A549 (cell line): ENCODE measurements around the gene ZNF619. TPM values are rescaled to one million over a fixed set of nuclear protein-coding genes. Genes with fewer than 3 reads are reported as not detected.
A peak's percentile ranks its signal among the peaks of the same experiment; 100 is the strongest.

Source experiments
- ATAC-seq, 2 experiments: fragments of 200-7000 bp in 1 of 2; fragments of >200 bp in 1 of 2; cut with Nextera tagmentation in 1 of 2; cut with Tn5 transposase in 1 of 2; 3 replicates each; pipeline versions ENCODE4 v1.8.0 to v1.9.1; 2018 to 2020; ENCODE audit warnings: mild to moderate bottlenecking in 1 of 2, moderate library complexity in 1 of 2
- CTCF ChIA-PET: fragments of 300-600 bp; sonication (Branson Sonifier 250); formaldehyde crosslinking; extraction: SDS; loops from one replicate; lab custom pipeline; 2021; ENCODE audit warnings: antibody characterized with exemption, inconsistent platforms; lab: Yijun Ruan, JAX
- POLR2A ChIA-PET: fragments of 350-600 bp; formaldehyde crosslinking; extraction: SDS; loops from one replicate; lab custom pipeline; 2021; ENCODE audit warnings: antibody characterized with exemption, inconsistent platforms; lab: Yijun Ruan, JAX
- DNase-seq, 2 experiments: peaks; one replicate each; pipeline versions ENCODE4 v3.0.0 to v3.0.0-alpha.2; 2011 to 2016; ENCODE audit warnings: low read depth in 1 of 2, low spot score in 1 of 2
- FAIRE-seq: peaks from 2 replicates; lab custom pipeline; 2011; peaks lifted over from hg19 to GRCh38; lab: Jason Lieb, UNC
- H3K27ac ChIP-seq, 2 experiments: fragments of >200 bp; sonication (Bioruptor Twin); formaldehyde crosslinking; 3 replicates each; pipeline ENCODE4 v1.5.1; 2016 to 2017
- H3K4me1 ChIP-seq: fragments of >200 bp; sonication (Bioruptor Twin); formaldehyde crosslinking; 3 replicates; pipeline ENCODE4 v1.6.1; 2016
- H3K4me2 ChIP-seq: fragments of >200 bp; sonication (Bioruptor Twin); formaldehyde crosslinking; 3 replicates; pipeline ENCODE4 v1.6.1; 2016
- H3K4me3 ChIP-seq: fragments of >200 bp; sonication (Bioruptor Twin); formaldehyde crosslinking; 3 replicates; pipeline ENCODE4 v1.5.1; 2016
- H3K9me3 ChIP-seq: fragments of >200 bp; sonication (Bioruptor Twin); formaldehyde crosslinking; 3 replicates; pipeline ENCODE4 v1.6.1; 2016
- ATOH8 ChIP-seq: fragments of 250-450 bp; sonication (Bioruptor Pico); IDR thresholded peaks from 2 replicates; pipeline ENCODE4 v1.5.0; 2020; ENCODE audit warnings: low read depth, mild to moderate bottlenecking, moderate library complexity
- BHLHE40 ChIP-seq: IDR thresholded peaks from 2 replicates; pipeline ENCODE4 v1.6.1; 2012; ENCODE audit warnings: low read depth, low read length, inconsistent platforms
- CEBPB ChIP-seq, 2 experiments: fragments of >200 bp in 1 of 2; sonication (Bioruptor Twin) in 1 of 2; formaldehyde crosslinking in 1 of 2; IDR thresholded peaks; 2 replicates each; pipeline ENCODE4 v1.6.1; 2012 to 2016
- CTCF ChIP-seq: fragments of >200 bp; sonication (Bioruptor Twin); formaldehyde crosslinking; IDR thresholded peaks from 3 replicates; pipeline ENCODE4 v1.5.1; 2016
- E2F6 ChIP-seq: IDR thresholded peaks from 2 replicates; pipeline ENCODE4 v1.6.1; 2012; ENCODE audit warnings: low read depth, borderline replicate concordance
- EHF ChIP-seq: fragments of 250-450 bp; sonication (Bioruptor Pico); IDR thresholded peaks from 2 replicates; pipeline ENCODE4 v1.5.0; 2020; ENCODE audit warnings: mild to moderate bottlenecking
- EHMT2 ChIP-seq: fragments of 200-600 bp; sonication (generic); IDR thresholded peaks from 2 replicates; pipeline ENCODE4 v1.6.1; 2016; ENCODE audit warnings: antibody characterized with exemption, low read depth, mild to moderate bottlenecking, moderate library complexity
- ELK1 ChIP-seq: fragments of 150-350 bp; IDR thresholded peaks from 2 replicates; pipeline ENCODE4 v1.6.1; 2014; ENCODE audit warnings: low read depth, mild to moderate bottlenecking, low read length
- EP300 ChIP-seq, 2 experiments: fragments of >200 bp; sonication (Bioruptor Twin); formaldehyde crosslinking; IDR thresholded peaks; 2 replicates in 1 of 2; 3 replicates in 1 of 2; pipeline ENCODE4 v1.6.1; 2016 to 2017
- FOSB ChIP-seq: fragments of 250-450 bp; sonication (Bioruptor Pico); IDR thresholded peaks from 2 replicates; pipeline ENCODE4 v1.5.0; 2020; ENCODE audit warnings: mild to moderate bottlenecking, moderate library complexity
- HES2 ChIP-seq: fragments of >200 bp; sonication (Bioruptor Twin); formaldehyde crosslinking; IDR thresholded peaks from 2 replicates; pipeline ENCODE4 v1.6.1; 2016
- HEYL ChIP-seq: fragments of 250-450 bp; sonication (Bioruptor Pico); IDR thresholded peaks from 2 replicates; pipeline ENCODE4 v1.8.0; 2021; ENCODE audit warnings: mild to moderate bottlenecking, moderate library complexity
- HMGXB4 ChIP-seq: fragments of 250-450 bp; sonication (Bioruptor Pico); IDR thresholded peaks from 2 replicates; pipeline ENCODE4 v1.5.0; 2021; ENCODE audit warnings: mild to moderate bottlenecking, moderate library complexity, borderline replicate concordance
- HOXB13 ChIP-seq: fragments of 250-450 bp; sonication (Bioruptor Pico); IDR thresholded peaks from 2 replicates; pipeline ENCODE4 v1.5.0; 2020; ENCODE audit warnings: low read depth, mild to moderate bottlenecking, moderate library complexity
- JUN ChIP-seq, 2 experiments: fragments of >200 bp; sonication (Bioruptor Twin); formaldehyde crosslinking; IDR thresholded peaks; 2 replicates in 1 of 2; 3 replicates in 1 of 2; pipeline ENCODE4 v1.6.1; 2016 to 2017
- MAFK ChIP-seq: fragments of 450-650 bp; IDR thresholded peaks from 2 replicates; pipeline ENCODE4 v1.6.1; 2014; ENCODE audit not compliant: partially characterized antibody
- MAX ChIP-seq: IDR thresholded peaks from 2 replicates; pipeline ENCODE4 v1.6.1; 2012
- NPAS2 ChIP-seq: fragments of 250-450 bp; sonication (Bioruptor Pico); IDR thresholded peaks from 2 replicates; pipeline ENCODE4 v1.8.0; 2022; ENCODE audit warnings: mild to moderate bottlenecking, moderate library complexity, borderline replicate concordance
- RAD21 ChIP-seq, 2 experiments: fragments of >200 bp in 1 of 2; sonication (Bioruptor Twin) in 1 of 2; formaldehyde crosslinking in 1 of 2; IDR thresholded peaks in 1 of 2; conservative IDR thresholded peaks in 1 of 2; 2 replicates in 1 of 2; 3 replicates in 1 of 2; pipeline ENCODE4 v1.6.1; 2012 to 2018; ENCODE audit warnings: inconsistent platforms in 1 of 2
- RARB ChIP-seq: fragments of 250-450 bp; sonication (Bioruptor Pico); IDR thresholded peaks from 2 replicates; pipeline ENCODE4 v1.8.0; 2021; ENCODE audit warnings: mild to moderate bottlenecking, moderate library complexity
- RFX5 ChIP-seq: fragments of 450-650 bp; IDR thresholded peaks from 2 replicates; pipeline ENCODE4 v1.7.1; 2014; ENCODE audit warnings: antibody characterized with exemption, mild to moderate bottlenecking, moderate library complexity
- TP53 ChIP-seq: fragments of 250-450 bp; sonication (Bioruptor Pico); IDR thresholded peaks from 2 replicates; pipeline ENCODE4 v1.5.0; 2021; ENCODE audit warnings: mild to moderate bottlenecking, moderate library complexity
- ZC3H11A ChIP-seq: fragments of 450-650 bp; IDR thresholded peaks from 2 replicates; pipeline ENCODE4 v1.6.1; 2014; ENCODE audit warnings: antibody characterized with exemption, mild to moderate bottlenecking
- ZFP36 ChIP-seq: fragments of 450-650 bp; IDR thresholded peaks from 2 replicates; pipeline ENCODE4 v1.6.1; 2014; ENCODE audit warnings: borderline replicate concordance; ENCODE audit not compliant: partially characterized antibody
- WGBS: methylation state at CpG from one replicate; pipeline ENCODE4 v1.1.6; 2017; ENCODE audit errors: missing lambda C conversion rate; 5-methylcytosine and 5-hydroxymethylcytosine counted together
- polyA plus RNA-seq, 4 experiments: library from polyadenylated mRNA; depleted of rRNA in 3 of 4; stranded (reverse); fragments of >200 nt; fragmentation: RNase III in 1 of 4; extraction: RNeasy Plus Mini Kit Qiagen cat#74134 plus additional on column Dnase treatment in 1 of 4; gene quantifications; 2 replicates in 3 of 4; 3 replicates in 1 of 4; pipeline ENCODE4 v1.2.3, GENCODE V29; 2011 to 2017

Gene ZNF619
- polyA plus RNA-seq, 2 of the 4 experiments (the other 2 are of a cell fraction), result 2.2 to 4.1 TPM

- FAIRE-seq (no peak), ATAC-seq (peak; percentile 28 to 53; a peak in 5 of 6 replicates), DNase-seq (no peak)
- TF ChIP-seq E2F6 (no peak), ZC3H11A (no peak), ATOH8 (CRISPR knock-in tag) (no peak)
- POLR2A ChIA-PET, result no interaction called here
- Histone ChIP-seq H3K4me1 (peaks cover 1% of the 10 kb centered on the region; the same call in 1 of the 3 replicates), H3K9me3 (no peaks in the 10 kb centered on the region), H3K27ac (no peak overlapping the region), H3K4me3 (no peak overlapping the region), H3K4me2 (no peak overlapping the region)
- CTCF ChIA-PET, result interaction anchor here (1.4 kb wide), 1 partner anchor 11 kb away, joined by 5 read pairs; no protein-coding TSS in a partner anchor
- WGBS, result 91% methylated on average over 2 of the region's 2 CpGs
Measured at GRCh38 chr3:40465456-40465855, 11.5 kb upstream of the ZNF619 start.

GRCh38 chr3:40468018-40468417 lies 8.9 kb upstream of the ZNF619 start:
- Histone ChIP-seq H3K27ac (no peak overlapping the region), H3K4me3 (no peak overlapping the region), H3K4me2 (no peak overlapping the region), H3K4me1 (no peaks in the 10 kb centered on the region), H3K9me3 (no peaks in the 10 kb centered on the region)
- 11% methylated on average over 3 of the region's 4 CpGs for WGBS
- DNase-seq (no peak), FAIRE-seq (no peak), ATAC-seq (peak in 1 of 2 experiments; percentile 44; a peak in 3 of 6 replicates)
- POLR2A ChIA-PET, result no interaction called here
- TF ChIP-seq HMGXB4 (CRISPR knock-in tag) (no peak), CEBPB (IDR thresholded peaks at IDR 0.05) (no peak), FOSB (CRISPR knock-in tag) (no peak), HEYL (CRISPR knock-in tag) (no peak), NPAS2 (no peak), EHF (CRISPR knock-in tag) (no peak), HES2 (no peak)
- CTCF ChIA-PET, result no interaction called here

- ATAC-seq (no peak), DNase-seq (no peak), FAIRE-seq (no peak)
- ChIA-PET CTCF (interaction anchor here (1.1 kb wide), 1 partner anchor 134 kb away, joined by 3 read pairs; no protein-coding TSS in a partner anchor), POLR2A (no interaction called here)
- Histone ChIP-seq H3K9me3 (no peaks in the 10 kb centered on the region), H3K4me3 (no peak overlapping the region), H3K4me2 (no peak overlapping the region), H3K4me1 (no peaks in the 10 kb centered on the region), H3K27ac (no peak overlapping the region)
- 63% methylated on average over 4 of the region's 4 CpGs for WGBS
- TF ChIP-seq BHLHE40, result no peak
- no peak for TF ChIP-seq RAD21 (conservative IDR thresholded peaks at IDR 0.05 in 1 of 2, IDR thresholded peaks at IDR 0.05 in 1 of 2)
- TF ChIP-seq JUN (IDR thresholded peaks at IDR 0.05), result no peak
- TF ChIP-seq RFX5, result no peak
- TF ChIP-seq HMGXB4 (CRISPR knock-in tag), result no peak
- TF ChIP-seq E2F6, result no peak
- TF ChIP-seq ELK1, result no peak
- no peak for TF ChIP-seq ZFP36
- no peak for TF ChIP-seq HOXB13
- TF ChIP-seq CTCF, result no peak
- TF ChIP-seq TP53 (CRISPR knock-in tag), result no peak
- no peak for TF ChIP-seq MAX
- TF ChIP-seq MAFK, result no peak
- no peak for TF ChIP-seq EP300 (IDR thresholded peaks at IDR 0.05)
- no peak for TF ChIP-seq RARB (CRISPR knock-in tag)
- TF ChIP-seq EHMT2, result no peak
Measured at GRCh38 chr3:40470701-40471100, 6.2 kb upstream of the ZNF619 start.
